ENCODE results near the gene TNN.

- TF ChIP-seq CTCF (conservative IDR thresholded peaks at IDR 0.05 in 1 of 2, IDR thresholded peaks at IDR 0.05 in 1 of 2; ENCODE audit: low read depth in 1 of 2, low read length in 2 of 2) = no peak
- no peak for TF ChIP-seq EZH2 (IDR thresholded peaks at IDR 0.05; ENCODE audit: low read length, missing control alignments)
These were observed 100.2 kb downstream of the TNN start for GRCh38 chr1:175167861-175168260.
